Measurements from ENCODE around the gene SUSD3. TPM values are rescaled to one million over a fixed set of nuclear protein-coding genes. Genes with fewer than 3 reads are reported as not detected.

SUSD3 gene
- total RNA-seq, 1 experiment from 2014 or later, result 9.0 TPM

GRCh38 chr9:93128011-93128714 lies 69.7 kb downstream of the SUSD3 start:
- Histone ChIP-seq H2BK120ac (ENCODE audit: low read depth, low read length, poor library complexity, severe bottlenecking) (no peak overlapping the region), H3K27ac (ENCODE audit: insufficient read length, low read depth, low read length) (no peak overlapping the region), H3K4ac (ENCODE audit: low read depth, low read length) (no peak overlapping the region), H4K5ac (ENCODE audit: insufficient read length, low read depth, low read length) (no peak overlapping the region), H4K91ac (ENCODE audit: insufficient read length, low read depth, low read length) (no peak overlapping the region), H3K18ac (ENCODE audit: insufficient read length, low read depth, low read length) (no peak overlapping the region), H3K9ac (ENCODE audit: extremely low read depth, insufficient read length, low read length) (no peak overlapping the region), H3T11ph (ENCODE audit: low read length) (no peak overlapping the region), H4K20me1 (ENCODE audit: control insufficient read depth, insufficient read depth, insufficient read length) (no peaks in the 10 kb centered on the region), H2BK5ac (ENCODE audit: insufficient read length, low read length) (no peak overlapping the region), H3K23me2 (ENCODE audit: insufficient read length, low read depth, low read length, poor library complexity, severe bottlenecking) (no peaks in the 10 kb centered on the region), H3K27me3 (ENCODE audit: insufficient read depth, low read length) (no peaks in the 10 kb centered on the region), H3K79me2 (ENCODE audit: insufficient read depth, low read length) (no peaks in the 10 kb centered on the region), H4K8ac (replicated peaks; ENCODE audit: insufficient read length, low read depth, low read length) (no peak overlapping the region), H3K4me1 (ENCODE audit: insufficient read depth, low read length) (no peaks in the 10 kb centered on the region; the same call in 1 of the 2 replicates), H2AFZ (ENCODE audit: low read length) (no peak overlapping the region), H3K9me3 (ENCODE audit: control insufficient read depth, low read depth, low read length) (no peaks in the 10 kb centered on the region), H2BK12ac (ENCODE audit: insufficient read length, low read depth, low read length) (no peak overlapping the region), H2BK15ac (ENCODE audit: low read depth, low read length) (no peak overlapping the region), H3K56ac (ENCODE audit: insufficient read length, low read depth, low read length) (no peak overlapping the region), H3K79me1 (ENCODE audit: insufficient read depth, low read depth, low read length, poor library complexity, severe bottlenecking) (no peaks in the 10 kb centered on the region), H3K23ac (ENCODE audit: insufficient read length, low read depth, low read length) (no peak overlapping the region), H3K14ac (ENCODE audit: insufficient read depth, low read length) (no peak overlapping the region), H2AK5ac (ENCODE audit: insufficient read length, low read length) (no peak overlapping the region), H3K4me2 (ENCODE audit: insufficient read depth, insufficient read length, low read length) (no peak overlapping the region), H2BK20ac (ENCODE audit: low read depth, low read length, poor library complexity, severe bottlenecking) (no peak overlapping the region)
- peaks cover 20 to 37% of the 10 kb centered on the region in 2 experiments for H3K4me1 Mint-ChIP-seq
- H3K4me3 Mint-ChIP-seq, result no peak overlapping the region
- no peak for TF ChIP-seq CTCF (conservative IDR thresholded peaks at IDR 0.05)
- peak overlapping the region in 1 of 3 experiments; percentile 46; a peak in 1 of 7 replicates for H3K27ac Mint-ChIP-seq
- WGBS (ENCODE audit: extremely low coverage, insufficient read length, low lambda C conversion rate), result no CpG with 5 or more reads among the region's 14 CpGs
- peak; percentile 22 for DNase-seq
- H3K9me3 Mint-ChIP-seq, result no peaks in the 10 kb centered on the region
- H3K36me3 Mint-ChIP-seq (ENCODE audit: insufficient read depth in 1 of 3, low read depth in 3 of 3), result peaks cover 4 to 13% (median 9%) of the 10 kb centered on the region in 3 experiments; a peak in 4 of 7 replicates
- H3K27me3 Mint-ChIP-seq (ENCODE audit: low read depth), result no peaks in the 10 kb centered on the region

All from H9 (cell line).